Stimulated activated CD8-positive, alpha-beta memory T cell treated with anti-CD3 and anti-CD28 coated beads, Interleukin-12 subunit alpha, Interleukin-12 subunit beta, amount 100 ng/mL, for 1 hour (primary cell): Measurements from ENCODE around the gene MRPL28.
"Not testable (repeated sequence)": the region's sequence is repeated elsewhere in the genome, so short reads cannot be mapped to it uniquely, and the experiment has no call there.

Experiments
- DNase-seq: peaks from one replicate; pipeline ENCODE4 v3.0.0-alpha.2; 2020; ENCODE audit warnings: low read depth

MRPL28 gene

GRCh38 chr16:373020-373598 lies 2.8 kb upstream of the MRPL28 start:
- DNase-seq, result no peak

- DNase-seq, result no peak
Measured at GRCh38 chr16:372302-372983, 2.1 kb upstream of the MRPL28 start.

- DNase-seq, result no peak
Measured at GRCh38 chr16:371515-372301, 1.4 kb upstream of the MRPL28 start.

- no peak for DNase-seq
Measured at GRCh38 chr16:370979-371514, 709 bp upstream of the MRPL28 start.

GRCh38 chr16:369866-370436 lies 387 bp downstream of the MRPL28 start:
- DNase-seq, result no peak

- no peak for DNase-seq
Measured at GRCh38 chr16:369275-369865, 968 bp downstream of the MRPL28 start.

GRCh38 chr16:368388-369158 lies 1.8 kb downstream of the MRPL28 start:
- no peak for DNase-seq

- DNase-seq, result no peak
Measured at GRCh38 chr16:367333-367903, 2.9 kb downstream of the MRPL28 start.

- DNase-seq, result no peak
Measured at GRCh38 chr16:366476-366875, 3.9 kb downstream of the MRPL28 start.

GRCh38 chr16:364595-365491 lies 5.5 kb downstream of the MRPL28 start:
- DNase-seq, result no peak

- no peak for DNase-seq
Measured at GRCh38 chr16:363766-364490, 6.4 kb downstream of the MRPL28 start.

- DNase-seq, result no peak
Measured at GRCh38 chr16:363110-363765, 7.1 kb downstream of the MRPL28 start.

GRCh38 chr16:362702-362999 lies 7.7 kb downstream of the MRPL28 start:
- DNase-seq, result not testable (repeated sequence)

- DNase-seq, result peak; percentile 53
Measured at GRCh38 chr16:361872-362701, 8.3 kb downstream of the MRPL28 start.

GRCh38 chr16:361341-361871 lies 8.9 kb downstream of the MRPL28 start:
- DNase-seq, result no peak

- DNase-seq, result no peak
Measured at GRCh38 chr16:360698-361336, 9.5 kb downstream of the MRPL28 start.
